Globus pallidus (tissue), 1 donor: ENCODE measurements around the gene SPEG.

Experiments
- DNase-seq: peaks from one replicate; pipeline ENCODE4 v3.0.0-alpha.2; 2015; ENCODE audit warnings: low spot score

SPEG gene

GRCh38 chr2:219514196-219514761 is 79.6 kb downstream of the SPEG start, which contains the start of gene ASIC4:
Gene ASIC4 (plus strand): TSS chr2:219514482. CDS start chr2:219514725, 243 bp downstream.
- no peak for DNase-seq

- DNase-seq = no peak
Observed at GRCh38 chr2:219514836-219515235, 80.2 kb downstream of the SPEG start.

- DNase-seq = no peak
Observed at GRCh38 chr2:219515874-219516629, 81.4 kb downstream of the SPEG start.

GRCh38 chr2:219516888-219517287 is 82.2 kb downstream of the SPEG start:
- no peak for DNase-seq

- no peak for DNase-seq
Observed at GRCh38 chr2:219517954-219518778, 83.5 kb downstream of the SPEG start.

GRCh38 chr2:219519526-219519916 is 84.9 kb downstream of the SPEG start:
- no peak for DNase-seq

GRCh38 chr2:219520079-219520478 is 85.4 kb downstream of the SPEG start:
- DNase-seq = no peak

- DNase-seq = no peak
Observed at GRCh38 chr2:219521066-219521880, 86.6 kb downstream of the SPEG start.

- DNase-seq = no peak
Observed at GRCh38 chr2:219522111-219523030, 87.7 kb downstream of the SPEG start.

- no peak for DNase-seq
Observed at GRCh38 chr2:219523031-219523671, 88.5 kb downstream of the SPEG start.

GRCh38 chr2:219524817-219525216 is 90.2 kb downstream of the SPEG start:
- DNase-seq = no peak

- DNase-seq = no peak
Observed at GRCh38 chr2:219525533-219526232, 91.0 kb downstream of the SPEG start.

GRCh38 chr2:219526320-219527075 is 91.9 kb downstream of the SPEG start:
- DNase-seq = no peak

- DNase-seq = no peak
Observed at GRCh38 chr2:219527076-219527394, 92.4 kb downstream of the SPEG start.

GRCh38 chr2:219527472-219527871 is 92.8 kb downstream of the SPEG start:
- DNase-seq = no peak

GRCh38 chr2:219530048-219530963 is 95.7 kb downstream of the SPEG start:
- peak; percentile 82 for DNase-seq

- DNase-seq = no peak
Observed at GRCh38 chr2:219531639-219532377, 97.2 kb downstream of the SPEG start.

- no peak for DNase-seq
Observed at GRCh38 chr2:219532378-219532649, 97.7 kb downstream of the SPEG start.
